ENCODE measurements around the gene ABLIM2.
A peak's percentile ranks its signal among the peaks of the same experiment; 100 is the strongest.
"Not testable (repeated sequence)": the region's sequence is repeated elsewhere in the genome, so short reads cannot be mapped to it uniquely, and the experiment has no call there.

The ABLIM2 gene

DNA sequence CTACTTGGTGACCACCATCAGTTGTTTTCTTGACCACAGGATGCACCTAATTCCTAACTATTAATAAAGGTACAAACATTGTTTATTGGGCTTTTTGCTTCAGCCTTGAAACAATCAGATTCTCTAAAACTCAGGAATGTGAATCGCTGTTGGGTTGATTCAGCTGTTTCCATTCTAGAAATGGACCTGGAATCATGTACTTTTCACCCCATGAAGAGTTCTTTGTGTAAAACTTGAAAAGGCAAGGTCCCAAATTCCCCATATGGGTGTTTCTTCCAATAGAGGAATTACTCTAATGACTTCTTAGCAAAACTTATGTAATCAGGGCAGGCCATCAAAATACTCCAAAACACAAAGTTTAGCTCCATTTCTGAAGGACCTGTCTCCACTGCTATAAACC is 226.3 kb downstream of the ABLIM2 start:
- no peak for DNase-seq (ENCODE audit: low spot score)

DNA sequence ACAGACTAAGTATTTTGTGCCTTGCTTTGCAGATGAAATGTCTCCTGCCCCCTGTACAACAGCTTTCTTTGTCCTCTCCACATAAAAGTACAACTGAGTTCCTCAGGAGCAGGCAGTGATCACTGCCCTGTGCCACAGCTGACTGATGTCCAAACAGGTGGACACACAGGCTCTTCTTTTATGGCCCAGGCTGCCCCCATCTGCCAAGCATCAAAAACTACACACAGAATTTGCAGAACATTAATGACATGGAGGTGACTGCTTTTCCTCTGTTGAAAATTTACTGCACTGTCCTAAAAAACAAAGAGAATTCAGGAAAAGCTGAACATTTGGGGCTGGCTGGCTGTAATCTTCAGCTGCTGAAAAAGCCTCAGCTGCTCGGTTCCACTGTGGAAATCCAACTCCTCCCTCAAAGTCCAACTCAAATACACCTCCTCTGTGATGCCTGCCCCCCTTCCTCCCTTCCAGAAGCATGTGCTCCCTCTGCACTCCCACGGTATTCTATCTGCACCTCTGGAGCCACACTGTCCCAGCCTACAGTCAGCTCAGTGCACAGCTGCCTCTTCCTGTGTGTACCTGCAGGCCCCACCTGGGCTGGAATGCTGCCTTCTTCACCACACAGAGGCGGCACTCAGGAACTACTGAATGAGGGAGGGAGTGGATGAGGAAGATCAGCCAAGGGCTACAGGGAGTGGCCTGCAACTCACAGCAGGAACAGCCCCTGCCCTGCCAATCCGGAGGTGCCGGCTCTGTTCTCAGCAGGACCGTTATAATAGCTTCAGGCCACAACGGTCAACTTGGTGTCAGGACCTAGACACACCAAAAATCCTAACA is 229.3 kb downstream of the ABLIM2 start:
- peak; percentile 38 for DNase-seq (ENCODE audit: low spot score)

DNA sequence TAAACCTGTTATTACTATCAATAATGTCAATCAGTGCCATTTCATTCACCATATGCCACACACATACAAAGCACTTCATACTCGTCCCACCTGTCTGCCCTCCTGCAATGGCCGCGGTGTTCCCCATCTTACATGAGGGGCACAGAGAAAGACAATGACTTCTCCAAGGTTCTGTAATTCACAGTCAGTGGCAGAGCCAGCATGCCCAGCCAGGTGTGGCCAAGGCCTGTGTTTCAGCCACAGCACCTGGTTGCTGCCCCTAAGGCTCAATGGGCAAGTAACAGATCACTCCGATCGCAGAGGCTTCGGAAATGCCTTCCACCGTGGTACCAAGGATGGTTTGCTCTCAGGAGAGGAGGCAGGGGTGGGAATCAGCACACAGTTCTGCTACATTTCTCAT is 229.9 kb downstream of the ABLIM2 start:
- no peak for DNase-seq (ENCODE audit: low spot score)

DNA sequence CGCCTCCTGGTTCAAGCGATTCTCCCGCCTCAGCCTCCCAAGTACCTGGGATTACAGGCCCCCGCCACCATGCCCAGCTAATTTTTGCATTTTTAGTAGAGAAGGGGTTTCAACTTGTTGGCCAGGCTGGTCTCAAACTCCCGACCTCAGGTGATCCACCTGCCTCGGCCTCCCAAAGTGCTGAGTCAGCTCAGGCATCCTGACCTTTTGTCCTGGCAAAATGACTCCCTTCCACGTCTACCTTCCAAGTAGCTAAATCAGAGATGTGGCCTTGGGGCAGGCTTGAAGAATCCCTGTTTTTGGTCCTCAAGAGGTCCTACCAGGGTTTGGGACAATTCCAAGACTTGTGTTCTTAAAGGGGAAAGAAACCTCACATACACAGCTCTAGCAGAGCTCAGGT is 231.8 kb downstream of the ABLIM2 start:
- no peak for DNase-seq (ENCODE audit: low spot score)

DNA sequence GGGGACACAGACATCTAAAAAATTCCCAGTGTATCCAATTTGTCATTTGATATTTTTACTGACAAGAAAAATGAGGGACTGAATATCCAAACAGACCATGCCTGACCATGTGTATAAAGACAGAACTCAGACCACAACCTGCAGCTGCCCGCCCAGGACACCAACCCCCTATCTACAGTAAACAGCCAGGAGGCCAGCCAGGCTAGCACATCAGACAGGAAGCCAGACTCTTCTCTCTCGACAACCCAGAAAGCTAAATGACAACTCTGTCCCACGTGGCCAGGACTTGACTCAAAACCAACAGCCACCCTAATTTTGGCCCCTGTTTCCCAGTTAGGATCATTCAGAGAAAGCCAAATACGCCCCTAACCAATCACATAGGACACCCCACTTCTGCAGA is 234.0 kb downstream of the ABLIM2 start:
- no peak for DNase-seq (ENCODE audit: low spot score)

DNA sequence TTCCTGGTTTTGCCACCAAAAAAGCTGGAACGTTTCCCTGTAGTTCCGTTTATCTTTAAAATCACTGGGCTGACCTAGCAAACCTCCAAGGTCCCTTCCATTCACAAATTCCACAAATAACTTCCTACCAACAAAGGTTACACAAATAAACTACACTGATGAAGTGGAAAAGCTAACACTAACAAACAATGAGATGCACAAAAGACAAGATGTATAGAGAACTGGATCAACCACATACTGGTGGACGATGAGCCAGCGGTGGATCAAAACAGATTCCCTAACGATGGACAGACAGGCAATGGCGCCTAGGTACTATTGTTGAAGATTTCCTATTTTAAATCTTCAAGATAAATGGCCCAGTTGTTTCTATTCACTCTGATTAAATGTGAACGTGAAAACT is 234.4 kb downstream of the ABLIM2 start:
- DNase-seq (ENCODE audit: low spot score), result no peak

DNA sequence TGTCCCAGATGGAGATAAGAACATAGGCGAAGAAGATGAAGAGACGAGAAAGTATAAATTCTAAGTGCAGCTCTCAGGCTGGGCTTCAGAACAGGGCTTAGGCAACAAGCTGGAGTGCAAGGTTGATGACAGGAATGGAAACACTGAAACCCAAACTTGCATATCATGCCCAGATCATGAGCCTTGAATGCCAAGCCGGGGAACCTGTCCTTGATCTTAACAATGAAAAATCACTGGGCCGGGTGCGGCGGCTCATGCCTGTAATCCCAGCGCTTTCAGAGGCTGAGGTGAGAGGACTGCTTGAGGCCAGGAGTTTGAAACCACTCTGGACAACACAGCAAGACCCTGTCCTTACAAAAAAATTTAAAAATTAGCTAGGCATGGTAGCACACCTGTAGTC is 236.1 kb downstream of the ABLIM2 start:
- no peak for DNase-seq (ENCODE audit: low spot score)

DNA sequence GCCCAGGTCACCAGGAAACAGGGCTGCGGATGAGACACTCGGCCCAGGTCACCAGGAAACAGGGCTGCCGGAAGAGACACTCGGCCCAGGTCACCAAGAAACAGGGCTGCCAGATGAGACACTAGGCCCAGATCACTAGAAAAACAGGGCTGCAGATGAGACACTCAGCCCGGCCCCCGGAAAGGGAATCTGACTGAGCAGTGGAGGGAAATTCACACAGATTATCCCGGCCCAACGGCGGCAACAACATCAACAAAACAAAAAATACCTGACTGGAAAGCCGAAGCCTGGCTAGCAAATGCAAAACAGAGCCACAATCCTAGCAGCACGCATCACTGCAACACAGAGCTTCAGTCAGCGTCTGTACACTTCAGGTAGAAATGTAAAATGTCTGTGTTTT is 239.6 kb downstream of the ABLIM2 start:
- no peak for DNase-seq (ENCODE audit: low spot score)

DNA sequence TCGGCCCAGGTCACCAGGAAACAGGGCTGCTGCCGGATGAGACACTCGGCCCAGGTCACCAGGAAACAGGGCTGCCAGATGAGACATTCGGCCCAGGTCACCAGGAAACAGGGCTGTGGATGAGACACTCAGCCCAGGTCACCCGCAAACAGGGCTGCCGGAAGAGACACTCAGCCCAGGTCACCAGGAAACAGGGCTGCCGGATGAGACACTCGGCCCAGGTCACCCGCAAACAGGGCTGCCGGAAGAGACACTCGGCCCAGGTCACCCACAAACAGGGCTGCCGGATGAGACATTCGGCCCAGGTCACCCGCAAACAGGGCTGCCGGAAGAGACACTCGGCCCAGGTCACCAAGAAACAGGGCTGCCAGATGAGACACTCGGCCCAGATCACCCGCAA is 240.4 kb downstream of the ABLIM2 start:
- DNase-seq (ENCODE audit: low spot score), result not testable (repeated sequence)

DNA sequence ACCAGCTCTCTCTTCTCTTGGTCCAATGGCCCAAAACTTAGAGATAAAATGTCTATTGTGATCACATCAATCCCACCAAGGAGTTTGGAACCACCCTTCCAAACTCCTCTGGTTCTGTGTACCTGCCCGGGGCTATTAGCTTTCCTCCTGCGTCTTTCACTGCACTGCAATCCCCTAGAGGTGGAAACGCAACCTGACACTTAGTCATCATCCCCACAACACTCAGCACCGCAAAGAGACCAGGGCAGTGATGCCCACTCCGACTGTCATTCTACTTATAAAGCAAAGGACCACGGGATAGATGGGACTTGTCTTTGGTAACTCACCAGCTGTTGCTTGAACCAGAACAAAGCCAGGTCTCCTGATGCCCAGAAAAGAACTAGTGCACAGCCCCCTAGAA is 240.9 kb downstream of the ABLIM2 start:
- DNase-seq (ENCODE audit: low spot score), result no peak

DNA sequence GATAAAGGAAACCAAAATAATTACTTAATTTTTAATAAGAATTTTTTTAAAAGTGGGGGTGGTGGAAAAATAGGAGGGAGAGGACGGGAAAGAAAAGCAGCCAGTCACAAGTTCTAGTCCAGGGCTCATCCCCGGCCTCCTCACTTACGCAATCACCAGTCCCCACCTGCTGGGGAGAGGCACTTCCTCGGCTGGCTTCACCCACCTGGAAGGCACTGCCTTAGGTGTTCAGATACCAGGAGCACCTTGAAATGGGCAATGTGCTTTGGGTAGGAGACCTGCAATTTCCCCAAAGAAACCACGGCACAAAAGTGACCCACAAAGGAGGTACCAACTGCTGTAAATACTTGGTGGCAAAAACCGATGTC is 242.8 kb downstream of the ABLIM2 start:
- DNase-seq (ENCODE audit: low spot score), result no peak

Measured in putamen (tissue), 1 donor.